ENCODE measurements around the gene PIGU. TPM values are rescaled to one million over a fixed set of nuclear protein-coding genes. Genes with fewer than 3 reads are reported as not detected.

Gene PIGU
- total RNA-seq, 6 experiments from 2014 or later, result 4.0 to 14.9 (median 7.3) TPM

- no peaks in the 10 kb centered on the region for H3K27me3 ChIP-seq
- ATAC-seq (peak; percentile 81 to 87 (median 86)), DNase-seq (peak; percentile 96 to 98 (median 96))
- TF ChIP-seq POLR2A (IDR thresholded peaks at IDR 0.05) (peak; percentile 57), CTCF (IDR thresholded peaks at IDR 0.05) (peak in 1 of 4 donors; percentile 4)
- no peaks in the 10 kb centered on the region for H3K36me3 ChIP-seq
- H3K9me3 ChIP-seq, result no peaks in the 10 kb centered on the region
- intact Hi-C loops (cut with DNase I), result no loop called here
- H3K4me3 ChIP-seq, result peak within 1 kb of the TSS; percentile 58 to 88 (median 66)
- H3K4me1 ChIP-seq, result peaks cover 0 to 20% (median 0%) of the 10 kb centered on the region in 4 donors
- WGBS (ENCODE audit: insufficient coverage, low coverage, low lambda C conversion rate, missing lambda C conversion rate), result under 1% methylated on average over 33 of the region's 103 CpGs
- peak within 1 kb of the TSS; percentile 80 to 99 (median 90) for H3K27ac ChIP-seq
Observed at GRCh38 chr20:34558320-34559218, 118.3 kb downstream of the PIGU start, which contains the start of gene MAP1LC3A. TSS of gene MAP1LC3A (plus strand) at chr20:34558718. CDS start at chr20:34558869, 151 bp downstream.

GRCh38 chr20:34557936-34558319 is 119.0 kb downstream of the PIGU start:
- Histone ChIP-seq H3K27ac (peak overlapping the region; percentile 80 to 99 (median 90)), H3K4me1 (peaks cover 0 to 24% (median 0%) of the 10 kb centered on the region in 4 donors), H3K27me3 (no peaks in the 10 kb centered on the region), H3K9me3 (no peaks in the 10 kb centered on the region), H3K36me3 (no peaks in the 10 kb centered on the region), H3K4me3 (peak overlapping the region; percentile 58 to 88 (median 66))
- DNase-seq (no peak), ATAC-seq (no peak)
- no peak for TF ChIP-seq CTCF (IDR thresholded peaks at IDR 0.05)
- TF ChIP-seq POLR2A (IDR thresholded peaks at IDR 0.05), result no peak
- intact Hi-C loops (cut with DNase I), result no loop called here
- 31% methylated on average over 9 of the region's 11 CpGs for WGBS (ENCODE audit: insufficient coverage, low coverage, low lambda C conversion rate, missing lambda C conversion rate)

GRCh38 chr20:34553366-34553867 is 123.5 kb downstream of the PIGU start:
- 17% methylated on average over 1 of the region's 4 CpGs for WGBS (ENCODE audit: insufficient coverage, low coverage, low lambda C conversion rate, missing lambda C conversion rate)
- DNase-seq (peak; percentile 42 to 87 (median 86)), ATAC-seq (peak; percentile 85 to 91 (median 89))
- H3K4me3 ChIP-seq, result no peak overlapping the region
- H3K27ac ChIP-seq, result peak overlapping the region in 2 of 3 donors; percentile 29 to 66
- H3K27me3 ChIP-seq, result no peaks in the 10 kb centered on the region
- H3K36me3 ChIP-seq, result no peaks in the 10 kb centered on the region
- H3K4me1 ChIP-seq, result peaks cover 0 to 16% (median 0%) of the 10 kb centered on the region in 4 donors
- no peaks in the 10 kb centered on the region for H3K9me3 ChIP-seq
- no peak for TF ChIP-seq CTCF (IDR thresholded peaks at IDR 0.05)
- no peak for TF ChIP-seq POLR2A (IDR thresholded peaks at IDR 0.05)
- intact Hi-C loops (cut with DNase I), result no loop called here

- no peak for DNase-seq
- peaks cover 0 to 13% (median 0%) of the 10 kb centered on the region in 4 donors for H3K4me1 ChIP-seq
- no peaks in the 10 kb centered on the region for H3K27me3 ChIP-seq
- 98% methylated on average over 4 of the region's 6 CpGs for WGBS (ENCODE audit: insufficient coverage, low coverage, low lambda C conversion rate, missing lambda C conversion rate)
- H3K9me3 ChIP-seq, result no peaks in the 10 kb centered on the region
- no peak for TF ChIP-seq POLR2A (IDR thresholded peaks at IDR 0.05)
- no peak for TF ChIP-seq CTCF (IDR thresholded peaks at IDR 0.05)
- ATAC-seq, result no peak
- H3K4me3 ChIP-seq, result no peak overlapping the region
- no peaks in the 10 kb centered on the region for H3K36me3 ChIP-seq
- peak overlapping the region in 1 of 3 donors; percentile 66 for H3K27ac ChIP-seq
- intact Hi-C loops (cut with DNase I), result no loop called here
Observed at GRCh38 chr20:34552569-34552968, 124.3 kb downstream of the PIGU start.
